HG03571 (cell line): ENCODE results near the gene CHST11.
"Not testable (repeated sequence)": the region's sequence is repeated elsewhere in the genome, so short reads cannot be mapped to it uniquely, and the experiment has no call there.

Experiments
- ATAC-seq: cut with Tn5 transposase; IDR thresholded peaks from one replicate; pipeline ENCODE4 v1.9.1; 2021; ENCODE audit not compliant: unreplicated experiment

Gene CHST11

DNA sequence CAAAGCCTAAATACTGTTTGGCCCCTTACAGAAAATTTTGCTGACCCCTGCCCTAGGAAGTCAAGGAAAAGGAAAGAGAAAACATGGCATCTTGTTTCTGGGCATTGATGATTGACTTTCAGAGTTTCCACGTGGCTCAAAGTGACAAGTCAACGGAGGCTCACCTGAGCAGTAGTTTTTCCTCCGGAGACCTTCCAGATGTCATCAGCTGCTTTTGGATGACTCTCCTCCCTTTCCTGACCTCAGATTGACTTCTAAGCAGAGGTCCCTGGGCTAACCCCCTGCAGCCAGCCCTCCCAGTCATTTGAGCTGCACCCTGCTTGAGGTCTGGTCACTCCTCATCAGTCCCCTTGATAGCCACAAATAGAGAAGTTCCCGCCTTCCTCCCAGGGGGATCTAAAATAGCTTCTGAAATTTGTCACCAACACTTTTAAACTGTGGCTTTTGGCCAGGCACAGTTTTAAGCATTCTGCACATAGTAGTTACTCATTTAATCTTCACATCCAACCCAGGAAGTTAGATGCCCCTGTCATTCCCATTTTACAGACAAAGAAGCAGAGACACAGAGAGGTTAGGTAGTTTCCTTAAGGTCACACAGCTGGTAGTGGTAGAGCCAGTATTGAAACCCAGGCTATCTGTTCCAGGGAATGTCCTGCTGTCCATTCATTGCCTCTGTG, 143.4 kb downstream of the CHST11 start:
- ATAC-seq = no peak

DNA sequence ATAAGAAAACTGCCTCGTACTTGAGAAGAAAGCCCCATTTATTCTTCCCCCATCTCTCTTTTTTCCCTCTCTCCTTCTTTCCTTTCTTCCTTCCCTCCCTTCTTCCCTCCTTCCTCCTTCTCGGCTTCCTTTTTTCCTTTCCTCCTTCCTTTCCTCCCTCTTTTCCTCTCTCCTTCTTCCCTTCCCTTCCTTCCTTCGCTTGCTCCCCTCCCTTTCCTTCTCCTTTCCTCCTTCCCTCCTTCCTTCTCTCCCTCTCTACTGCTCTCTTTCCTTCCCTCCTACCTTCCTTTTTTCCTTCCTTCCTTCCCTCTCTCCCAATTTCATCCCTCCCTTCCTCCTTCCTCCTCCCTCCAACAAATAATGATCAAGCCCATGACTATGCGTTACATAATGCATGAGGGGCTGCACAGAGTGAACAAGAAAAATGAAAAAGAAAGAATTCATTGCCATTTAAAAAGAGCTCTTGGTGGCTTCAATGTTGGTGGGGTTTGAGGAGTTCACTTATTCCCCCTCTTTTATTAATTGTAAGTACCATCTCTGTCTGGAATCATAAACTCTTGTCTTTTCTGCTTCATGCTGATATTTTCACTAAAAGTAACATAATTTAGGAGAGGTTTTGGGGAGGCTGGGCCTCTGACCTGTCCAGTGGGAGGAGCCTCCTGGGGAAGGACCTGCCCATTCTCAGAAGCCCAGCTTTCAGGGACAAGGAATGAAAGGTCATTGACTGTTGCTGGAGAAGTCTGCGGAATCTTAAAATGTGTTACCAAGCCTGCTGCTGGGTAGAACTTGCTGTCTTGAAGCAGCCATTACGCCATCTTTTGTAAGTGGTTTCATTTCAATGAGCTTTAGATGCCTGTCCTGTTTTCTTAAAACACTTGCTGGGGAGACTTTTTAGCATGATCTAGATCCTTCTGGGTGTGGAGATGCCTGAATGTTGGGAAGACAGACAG, 144.3 kb downstream of the CHST11 start:
- no peak for ATAC-seq

DNA sequence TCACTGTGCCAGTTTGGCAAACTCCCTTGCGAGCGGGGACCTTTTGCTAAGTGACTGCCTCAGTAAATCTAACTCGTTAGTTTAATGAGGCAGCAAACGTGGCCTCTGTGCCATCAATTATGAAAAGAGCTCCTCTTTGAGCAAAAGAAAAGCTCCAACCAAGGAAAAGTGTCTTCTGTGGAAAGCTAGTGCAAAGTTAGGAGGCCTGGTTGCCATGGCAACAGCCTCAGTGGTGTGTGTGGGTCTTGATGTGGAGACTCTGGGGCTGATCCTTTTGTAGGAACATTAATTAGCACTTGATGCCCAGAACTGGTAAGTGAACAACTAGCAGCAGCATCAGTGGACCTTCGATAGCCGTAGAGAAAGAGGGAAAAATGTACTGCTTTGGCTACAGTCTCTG, 145.7 kb downstream of the CHST11 start:
- ATAC-seq = no peak

DNA sequence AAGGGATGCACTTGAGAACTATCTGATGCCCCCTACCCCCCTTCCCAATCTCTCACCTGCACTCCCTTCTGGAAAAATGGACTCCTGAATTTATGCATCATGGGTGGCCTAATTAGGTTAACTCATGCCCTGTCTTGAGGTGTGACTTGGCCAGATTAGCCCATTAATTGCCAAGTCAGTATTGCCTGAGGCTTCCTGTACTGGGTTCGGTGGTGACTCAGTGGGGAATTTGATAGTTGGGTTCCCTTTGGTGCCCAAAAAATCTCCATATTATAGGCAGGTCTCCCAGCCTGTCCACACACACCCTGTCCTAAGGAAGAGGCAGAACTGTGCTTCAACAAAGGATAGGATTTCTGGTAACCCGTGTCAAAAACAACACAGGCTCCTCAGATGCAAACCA, 146.1 kb downstream of the CHST11 start:
- ATAC-seq = no peak

DNA sequence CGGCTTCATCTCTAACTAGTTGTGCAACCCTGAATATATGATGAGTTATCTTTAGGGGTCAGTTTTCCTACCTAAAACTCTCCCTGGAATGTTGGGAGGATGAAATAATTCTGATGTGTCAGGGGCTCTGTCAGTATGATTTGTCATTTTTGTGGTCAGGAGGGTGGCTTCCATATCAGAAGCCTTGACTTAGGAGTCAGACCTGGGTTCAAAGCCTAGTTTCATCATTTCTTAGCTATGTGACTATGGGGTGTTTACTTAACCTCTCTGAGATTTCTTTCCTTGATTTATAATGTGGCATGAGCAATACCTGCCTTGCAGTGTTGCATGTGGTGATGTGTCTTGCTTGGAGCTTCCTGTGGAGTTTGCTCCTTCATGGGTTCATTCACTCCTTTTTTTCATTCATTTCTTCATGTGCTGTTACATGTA, 146.8 kb downstream of the CHST11 start:
- ATAC-seq = no peak

DNA sequence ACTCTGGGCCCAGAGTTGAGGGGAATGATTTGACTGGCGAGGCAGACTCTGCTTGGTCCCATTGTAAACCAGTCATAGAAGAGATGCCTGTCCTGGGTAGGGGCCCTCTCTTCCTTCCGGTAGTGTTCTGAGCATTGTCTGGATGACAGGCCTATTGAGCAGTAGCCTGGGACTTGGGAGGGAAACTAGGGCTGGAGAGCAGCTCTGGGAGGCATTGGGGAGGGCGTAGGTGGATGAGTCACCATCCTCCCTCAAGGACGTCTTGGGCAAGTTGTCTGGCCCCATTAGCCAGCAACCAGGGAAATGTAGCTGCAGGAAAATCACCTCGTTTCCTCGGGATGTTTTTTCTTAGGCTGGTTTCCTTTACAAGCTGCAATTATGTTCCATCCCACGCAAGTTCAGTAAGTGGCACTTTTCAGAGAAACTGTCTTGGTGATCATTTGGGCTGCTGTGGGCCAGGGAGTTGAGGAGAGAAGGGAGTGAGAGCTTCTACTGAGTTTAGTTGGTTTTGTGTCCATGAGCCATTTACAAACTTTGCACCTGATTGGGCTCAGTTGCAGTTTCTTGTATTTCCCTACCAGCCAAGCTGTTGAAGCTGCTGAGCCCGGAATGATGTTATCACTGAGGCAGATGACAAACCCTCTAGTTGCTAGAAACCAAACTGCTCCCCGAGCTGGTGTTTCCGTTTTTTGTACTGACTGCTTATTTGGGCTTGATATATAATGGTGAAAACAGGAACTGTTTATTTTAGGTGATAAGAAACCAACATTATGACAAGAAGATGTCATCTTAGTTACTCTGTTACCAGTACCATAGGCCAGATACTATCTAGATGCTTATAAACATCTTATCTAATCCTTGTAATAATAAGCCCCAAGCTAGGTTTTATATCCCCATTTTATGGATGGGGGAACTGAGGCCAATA, 147.6 kb downstream of the CHST11 start:
- ATAC-seq = peak; percentile 93

DNA sequence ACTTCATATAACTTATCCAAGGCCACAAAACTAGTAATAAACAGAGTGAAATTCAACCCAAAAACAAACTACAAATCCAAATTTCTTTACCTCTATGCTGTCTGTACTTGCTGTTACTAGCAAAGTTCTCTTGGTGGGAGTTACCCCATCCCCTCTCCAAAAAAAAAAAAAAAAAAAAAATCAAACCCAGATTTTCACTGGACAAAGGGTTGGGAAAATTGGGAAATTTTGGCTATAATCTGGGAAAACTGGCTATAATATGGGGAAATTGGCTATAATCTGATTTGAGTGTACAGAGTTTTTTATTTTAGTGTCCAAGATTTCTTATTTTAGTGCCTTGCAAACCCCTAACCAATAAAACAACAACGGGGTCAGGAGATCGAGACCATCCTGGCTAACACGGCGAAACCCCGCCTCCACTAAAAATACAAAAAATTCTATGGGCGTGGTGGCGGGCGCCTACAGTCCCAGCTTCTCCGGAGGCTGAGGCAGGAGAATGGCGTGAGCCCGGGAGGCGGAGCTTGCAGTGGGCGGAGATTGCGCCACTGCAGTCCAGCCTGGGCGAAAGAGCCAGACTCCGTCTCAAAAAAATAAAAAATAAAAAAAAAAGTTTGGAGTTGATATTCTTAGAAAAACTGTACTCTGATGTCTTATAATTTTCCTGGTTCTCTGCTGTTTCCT, 148.4 kb downstream of the CHST11 start:
- no peak for ATAC-seq

DNA sequence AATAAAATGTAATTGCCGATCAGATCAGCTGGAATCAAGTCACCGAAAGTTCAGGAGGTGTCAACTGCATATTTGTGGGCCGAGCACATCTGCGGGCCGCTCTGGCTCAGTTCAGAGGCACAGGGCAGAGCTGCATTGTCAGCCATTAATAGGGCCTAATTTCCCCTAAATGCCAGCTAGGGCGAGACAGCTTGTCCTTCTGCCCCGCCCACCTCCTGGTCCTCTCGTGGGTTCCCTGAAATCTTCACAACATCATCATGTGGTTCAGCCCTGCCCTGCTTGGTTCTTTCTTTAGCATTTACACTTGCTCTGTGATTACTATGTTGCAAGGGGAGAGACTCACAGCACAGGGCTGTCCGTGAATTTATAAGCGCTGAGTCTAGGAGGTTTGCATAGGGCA, 148.9 kb downstream of the CHST11 start:
- no peak for ATAC-seq

DNA sequence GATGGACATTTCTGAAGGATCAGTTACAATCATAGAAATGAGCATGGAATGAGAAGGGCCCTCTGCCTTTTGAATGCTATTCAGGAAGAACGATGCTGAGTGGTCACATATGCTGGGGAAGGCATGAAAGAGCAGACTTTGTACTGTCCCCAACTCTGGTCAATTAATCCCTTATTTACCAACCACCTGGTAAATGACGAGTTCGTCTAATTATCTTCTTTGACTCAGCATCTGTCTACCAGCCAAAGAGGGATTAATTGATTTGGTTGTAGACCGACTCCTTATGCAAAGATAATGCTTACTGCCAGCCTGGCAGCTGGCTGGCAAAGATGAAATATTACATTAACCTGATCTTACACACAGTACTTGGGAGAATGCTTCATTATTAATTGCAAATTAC, 152.2 kb downstream of the CHST11 start:
- no peak for ATAC-seq

DNA sequence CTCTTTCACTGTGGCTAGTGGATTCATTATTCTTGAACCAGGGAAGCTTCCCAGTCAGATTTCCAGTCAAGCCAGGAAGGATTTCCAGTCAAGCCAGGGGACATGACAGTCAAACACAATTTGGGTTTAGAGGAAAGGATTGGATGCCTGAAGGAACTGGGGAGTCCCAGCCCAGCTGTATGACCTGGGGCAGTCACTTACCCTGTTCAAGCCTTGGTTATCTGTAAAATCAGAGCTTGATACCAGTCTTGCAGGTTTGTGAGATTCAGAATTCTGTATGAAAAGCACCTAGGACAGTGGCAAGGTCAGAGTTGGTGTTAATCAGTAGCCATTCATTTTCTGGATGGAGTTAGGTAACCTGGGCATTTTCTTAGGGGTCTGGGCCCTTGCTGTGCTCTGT, 152.7 kb downstream of the CHST11 start:
- no peak for ATAC-seq

DNA sequence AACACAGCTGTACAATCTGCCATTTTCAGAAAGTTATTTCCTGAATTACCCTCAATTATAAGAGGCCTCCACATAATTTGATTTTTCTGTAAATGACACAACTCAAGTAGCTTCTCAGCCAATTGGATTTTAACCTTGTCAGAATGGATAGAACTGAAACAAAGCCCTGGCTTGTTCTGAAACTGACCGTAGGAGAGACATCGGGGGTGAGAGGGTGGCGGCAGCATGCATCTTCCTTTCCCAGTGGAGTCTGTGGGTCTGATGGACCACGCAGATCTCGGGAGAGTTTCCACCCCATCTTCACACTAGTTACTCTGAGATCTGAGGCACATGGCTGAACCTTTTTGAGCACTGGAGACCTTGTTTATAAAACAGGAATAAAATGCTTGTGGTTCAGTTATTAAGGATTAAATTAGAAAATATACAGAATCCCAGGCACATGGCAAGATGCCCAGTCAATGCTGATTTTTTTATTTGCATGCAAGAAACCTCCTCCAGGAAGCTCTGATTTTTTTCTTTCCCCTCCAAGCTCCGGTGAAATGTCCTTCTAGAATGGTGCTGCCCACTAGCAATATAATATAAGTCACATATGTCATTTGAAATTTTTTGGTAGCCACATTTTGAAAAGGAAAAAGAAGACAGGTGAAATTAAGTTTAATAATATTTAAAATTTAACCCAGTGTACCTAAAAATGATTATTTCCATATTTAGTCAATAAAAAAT, 153.9 kb downstream of the CHST11 start:
- no peak for ATAC-seq

DNA sequence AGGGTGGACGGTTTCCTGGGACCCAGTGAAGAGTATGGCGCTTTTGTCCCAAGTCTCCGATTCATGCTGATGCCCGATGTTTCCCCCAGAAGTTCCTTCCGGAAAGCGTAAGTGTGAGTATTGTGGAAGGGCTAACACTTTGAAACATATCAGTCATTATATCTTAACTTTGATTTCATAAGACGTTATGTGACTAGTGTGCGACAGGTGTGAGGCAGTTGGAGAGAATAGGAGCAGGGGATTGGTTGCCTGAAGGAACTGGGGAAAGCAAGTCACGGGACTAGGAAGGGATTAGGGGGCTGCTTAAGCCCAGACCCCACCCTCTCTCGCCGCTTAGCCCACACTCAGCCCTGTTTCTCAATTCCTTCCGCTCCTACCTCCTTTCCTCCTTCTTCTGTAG, 154.9 kb downstream of the CHST11 start:
- ATAC-seq = no peak

DNA sequence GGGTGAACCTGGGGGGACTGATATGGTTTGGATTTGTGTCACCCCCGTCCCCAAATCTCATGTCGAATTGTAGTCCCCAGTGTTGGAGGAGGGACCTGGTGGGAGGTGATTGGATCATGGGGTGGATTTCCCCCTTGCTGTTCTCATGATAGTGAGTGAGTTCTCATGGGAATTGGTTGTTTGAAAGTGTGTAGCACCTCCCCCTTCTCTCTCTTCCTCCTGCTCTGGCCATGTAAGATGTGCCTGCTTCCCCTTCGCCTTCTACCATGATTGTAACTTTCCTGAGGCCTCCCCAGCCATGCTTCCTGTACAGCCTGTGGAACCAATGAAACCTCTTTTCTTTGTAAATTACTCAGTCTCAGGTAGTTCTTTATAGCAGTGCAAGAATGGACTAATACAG, 156.6 kb downstream of the CHST11 start:
- not testable (repeated sequence) for ATAC-seq

DNA sequence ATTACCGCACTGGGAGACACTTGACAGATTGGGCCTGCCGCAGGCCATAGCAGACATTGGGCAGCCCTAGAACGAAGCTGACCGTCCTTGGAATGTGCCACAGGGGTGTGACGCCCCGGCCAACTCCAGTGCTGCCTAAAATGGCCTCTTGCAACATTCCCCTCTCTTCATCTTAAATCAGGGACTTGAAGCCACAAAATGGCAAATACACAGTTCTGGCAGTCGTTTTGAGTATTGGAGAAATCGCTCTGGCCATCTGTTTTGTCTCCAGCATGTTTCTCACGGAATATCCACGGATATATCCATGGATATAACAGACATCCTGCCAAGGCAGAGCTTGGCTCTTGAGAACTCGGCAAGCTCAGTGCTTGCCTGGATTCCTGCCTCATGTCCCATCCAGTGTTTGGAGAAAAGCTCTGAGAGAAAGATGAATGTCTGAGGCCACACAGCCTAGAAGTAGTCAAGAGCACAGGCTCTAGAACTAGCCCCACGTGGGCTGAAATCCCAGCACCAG, 158.4 kb downstream of the CHST11 start:
- ATAC-seq = no peak

DNA sequence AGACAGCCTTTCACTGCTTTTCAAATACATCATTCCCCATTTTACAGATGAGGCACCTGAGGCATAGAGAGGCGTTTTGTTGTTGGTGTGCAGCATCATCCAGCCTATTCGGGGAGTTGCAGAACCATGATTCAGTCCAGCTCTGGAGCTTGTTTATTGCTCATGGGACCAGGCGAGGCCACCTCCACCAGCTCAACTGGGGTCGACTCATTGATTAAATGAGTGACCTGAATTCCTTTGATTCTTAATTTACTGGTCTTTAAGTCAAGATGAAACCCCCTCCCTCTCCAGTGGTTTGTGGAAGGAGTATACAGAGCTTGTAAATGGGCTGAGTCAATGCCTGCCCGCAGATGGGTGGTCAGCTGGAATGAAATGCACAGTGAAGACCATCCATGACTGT, 161.9 kb downstream of the CHST11 start:
- no peak for ATAC-seq

DNA sequence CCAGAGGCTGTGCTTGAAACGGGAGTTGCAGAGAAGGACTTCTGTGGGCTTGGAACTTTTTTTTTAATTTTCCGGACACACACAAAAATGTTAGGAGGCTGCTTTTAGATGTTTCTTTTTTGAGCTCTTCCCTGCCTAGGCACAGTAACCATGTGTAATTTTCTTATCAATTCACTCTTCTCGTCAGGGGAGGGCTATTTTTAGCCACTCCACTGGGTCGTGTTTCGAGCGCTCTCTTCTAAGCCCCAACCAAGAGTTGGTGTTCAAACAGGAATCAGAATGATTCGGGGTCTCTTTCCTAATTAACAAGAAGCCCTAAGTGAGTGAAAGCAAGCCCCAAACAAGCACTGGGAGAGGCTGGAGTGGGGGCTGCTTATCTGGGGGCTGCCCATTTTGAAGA, 162.6 kb downstream of the CHST11 start:
- ATAC-seq = no peak

DNA sequence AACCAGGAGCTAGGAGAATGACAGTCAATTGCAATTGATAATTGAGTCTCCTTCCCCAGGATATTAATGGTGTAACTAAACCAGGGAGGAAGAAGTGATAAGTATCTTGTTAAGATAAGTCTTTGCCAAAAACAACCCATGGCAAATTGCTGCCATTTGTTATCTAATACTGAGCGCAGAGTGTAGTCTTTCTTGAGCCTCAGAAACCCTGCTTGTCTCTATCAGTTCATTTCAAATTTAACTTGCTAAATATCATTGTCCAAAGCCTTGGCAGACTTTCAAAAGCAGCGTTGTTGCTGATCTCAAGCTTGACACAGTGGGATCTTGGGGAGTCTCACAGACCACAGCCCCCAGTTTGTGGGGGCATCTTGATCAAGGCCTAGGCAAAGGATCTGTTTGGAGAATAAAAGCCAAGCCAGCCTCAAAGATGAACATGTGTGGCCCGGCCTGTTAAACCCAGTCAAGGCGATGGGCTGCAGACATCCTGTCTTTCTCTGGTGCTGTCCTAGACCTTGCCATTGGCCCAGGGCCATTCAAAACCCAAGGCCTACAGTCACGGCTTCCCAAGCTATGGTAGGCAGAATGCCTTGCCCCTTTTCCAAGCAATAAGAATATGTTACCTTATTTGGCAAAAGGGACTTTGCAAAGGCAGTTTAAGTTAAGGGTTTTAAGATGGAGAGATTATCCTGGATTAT, 164.2 kb downstream of the CHST11 start:
- no peak for ATAC-seq

DNA sequence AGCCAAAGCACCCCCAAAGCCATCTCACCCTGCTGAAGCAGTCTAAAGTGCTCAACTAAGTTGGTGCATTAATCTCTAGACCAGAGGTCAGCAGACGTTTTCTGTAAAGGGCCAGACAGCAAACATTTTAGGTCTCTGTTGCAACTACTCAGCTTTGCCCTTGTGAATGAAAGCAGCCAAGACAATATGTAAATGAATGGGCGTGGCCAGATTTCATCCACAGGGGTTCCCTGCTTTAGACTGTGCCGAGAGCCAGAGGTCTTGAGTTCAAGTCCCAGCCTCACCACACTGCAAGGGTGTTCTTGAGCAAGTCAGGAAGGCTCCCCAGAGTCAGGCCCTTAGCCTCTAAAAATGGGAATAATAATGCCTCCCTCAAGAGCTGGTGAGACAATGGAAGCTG, 166.2 kb downstream of the CHST11 start:
- ATAC-seq = no peak

DNA sequence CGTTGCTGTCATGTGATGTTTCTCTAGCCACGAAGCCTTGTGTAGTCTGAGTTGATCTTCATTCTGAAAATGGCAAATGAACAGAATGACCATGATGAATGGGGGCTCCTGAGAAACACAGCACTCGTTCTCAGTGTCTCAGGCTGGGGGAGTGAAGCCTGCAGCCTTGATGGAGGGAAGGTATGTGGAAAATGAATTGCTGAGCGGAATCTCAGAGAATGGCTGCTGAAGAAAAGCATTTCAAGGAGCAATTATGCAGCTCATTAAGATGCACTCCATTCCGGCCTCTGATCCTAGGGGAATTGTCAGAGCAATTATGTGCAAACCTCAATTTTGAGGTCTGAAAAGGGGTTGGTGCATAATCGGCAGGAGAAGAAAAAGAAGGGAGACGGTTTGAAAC, 167.1 kb downstream of the CHST11 start:
- no peak for ATAC-seq
